LNCAP (cell line): ENCODE results near the gene SURF1.

ENCODE experiments used
- CTCF ChIP-seq: fragments of 450-650 bp; IDR thresholded peaks from 2 replicates; pipeline ENCODE4 v1.5.1; 2017; ENCODE audit warnings: mild to moderate bottlenecking

SURF1 gene, protein sequence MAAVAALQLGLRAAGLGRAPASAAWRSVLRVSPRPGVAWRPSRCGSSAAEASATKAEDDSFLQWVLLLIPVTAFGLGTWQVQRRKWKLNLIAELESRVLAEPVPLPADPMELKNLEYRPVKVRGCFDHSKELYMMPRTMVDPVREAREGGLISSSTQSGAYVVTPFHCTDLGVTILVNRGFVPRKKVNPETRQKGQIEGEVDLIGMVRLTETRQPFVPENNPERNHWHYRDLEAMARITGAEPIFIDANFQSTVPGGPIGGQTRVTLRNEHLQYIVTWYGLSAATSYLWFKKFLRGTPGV

DNA sequence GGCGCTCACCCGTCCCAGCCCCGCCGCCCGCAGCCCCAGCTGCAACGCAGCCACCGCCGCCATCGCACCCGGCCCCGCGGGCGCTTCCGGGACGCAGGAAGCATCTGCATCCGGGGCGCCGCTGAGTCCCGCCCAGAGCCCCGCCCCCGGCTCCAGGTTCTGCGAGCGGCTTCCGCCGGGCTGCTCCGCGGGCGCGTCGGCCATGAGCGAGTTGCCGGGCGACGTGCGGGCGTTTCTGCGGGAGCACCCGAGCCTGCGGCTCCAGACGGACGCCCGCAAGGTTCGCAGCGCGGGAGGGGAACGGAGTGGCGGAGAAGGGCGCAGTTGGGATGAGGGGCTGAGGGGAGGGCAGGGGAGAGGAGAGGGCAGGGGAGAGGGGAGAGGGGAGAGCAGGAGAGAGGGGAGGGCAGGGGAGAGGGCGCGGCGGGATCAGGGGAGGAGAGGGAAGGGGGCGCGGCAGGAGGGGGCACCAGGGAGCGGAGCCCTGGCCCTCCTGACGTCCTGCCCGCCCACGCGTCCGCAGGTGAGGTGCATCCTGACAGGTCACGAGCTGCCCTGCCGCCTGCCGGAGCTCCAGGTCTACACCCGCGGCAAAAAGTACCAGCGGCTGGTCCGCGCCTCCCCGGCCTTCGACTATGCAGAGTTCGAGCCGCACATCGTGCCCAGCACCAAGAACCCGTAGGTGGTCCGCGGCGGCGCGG is at the start of gene SURF1, which contains the start of gene SURF2:
TSS of gene SURF1 (minus strand) at position 97 of the 701 bp plus-strand sequence. CDS start at position 63, 34 bp downstream.
TSS of gene SURF2 (plus strand) at position 160 of the 701 bp plus-strand sequence. CDS start at position 203, 43 bp downstream.
- 0 out of 2 replicates have a peak, but pooled peaks have one; percentile 21 for TF ChIP-seq CTCF

DNA sequence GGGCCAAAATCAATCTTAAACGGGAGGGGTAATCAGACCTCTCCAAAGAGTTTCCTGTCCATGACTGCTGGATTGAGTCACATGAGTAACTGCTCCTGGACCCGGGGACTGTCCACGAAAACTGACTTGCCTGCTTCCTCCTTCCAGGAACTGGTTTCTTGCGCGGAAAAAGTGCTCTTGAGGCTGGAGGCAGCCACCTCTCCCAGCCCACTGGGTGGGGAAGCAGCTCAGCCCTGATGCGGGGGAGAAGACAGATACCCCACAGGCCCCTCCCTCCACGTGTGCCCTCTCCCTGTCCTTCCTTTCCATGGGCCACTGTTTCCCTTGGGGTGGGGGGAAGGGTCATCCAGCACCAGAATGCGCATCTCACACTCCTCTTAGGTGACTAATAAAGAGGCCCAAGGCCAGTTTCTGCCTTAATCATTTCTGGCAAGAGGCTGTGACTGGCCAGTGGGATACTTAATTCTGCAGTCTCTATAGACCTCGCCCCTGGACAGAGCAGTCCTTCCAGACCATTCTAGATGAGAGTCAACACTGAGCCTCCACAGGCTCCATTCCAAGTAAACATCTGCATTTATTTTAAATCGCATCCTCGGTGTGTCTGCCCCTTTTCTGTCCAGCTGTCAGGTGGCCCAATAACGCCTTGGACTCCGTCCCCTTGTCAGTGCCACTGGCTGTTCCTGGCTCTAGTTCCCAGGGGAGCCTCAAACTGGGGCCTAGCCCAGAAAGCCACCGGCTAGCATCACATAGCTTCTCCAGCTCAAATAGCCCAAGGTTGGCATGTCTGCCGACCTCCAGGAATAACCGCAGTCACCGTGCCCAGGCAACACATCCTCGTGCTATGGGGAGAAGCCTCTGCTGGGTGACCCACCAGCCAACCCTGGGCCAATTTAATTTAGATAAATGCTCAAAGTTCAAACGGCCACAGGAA is 49.5 kb upstream of the SURF1 start:
- TF ChIP-seq CTCF: no peak

DNA sequence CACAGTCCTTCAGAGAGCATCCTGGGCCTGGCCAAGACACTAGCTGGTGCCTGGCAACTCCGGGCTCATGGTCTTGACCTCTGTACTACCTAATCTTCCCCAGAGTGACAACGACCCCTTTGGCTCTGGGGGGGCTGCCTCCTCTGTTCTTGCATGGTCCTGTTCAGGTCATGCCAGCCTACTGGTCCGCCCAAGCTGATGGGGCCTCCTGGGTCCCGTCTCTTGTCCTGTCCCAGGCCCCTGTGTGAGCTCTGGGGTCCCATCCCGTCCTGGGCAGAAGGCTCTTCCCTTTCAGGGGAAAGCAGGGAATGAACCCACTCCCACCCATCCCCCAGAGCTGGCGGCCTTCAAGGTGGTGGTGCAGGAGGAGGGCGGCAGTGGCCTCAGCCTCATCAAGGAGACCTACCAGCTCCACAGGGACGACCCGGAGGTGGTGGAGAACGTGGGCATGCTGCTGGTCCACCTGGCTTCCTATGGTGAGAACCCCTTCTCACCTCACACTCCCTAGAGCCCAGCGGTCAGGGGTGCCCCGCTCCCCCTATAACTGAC is 48.2 kb upstream of the SURF1 start:
- TF ChIP-seq CTCF: no peak

- peak; percentile 73 for TF ChIP-seq CTCF
These were observed 47.6 kb upstream of the SURF1 start for GRCh38 chr9:133403766-133404453.

DNA sequence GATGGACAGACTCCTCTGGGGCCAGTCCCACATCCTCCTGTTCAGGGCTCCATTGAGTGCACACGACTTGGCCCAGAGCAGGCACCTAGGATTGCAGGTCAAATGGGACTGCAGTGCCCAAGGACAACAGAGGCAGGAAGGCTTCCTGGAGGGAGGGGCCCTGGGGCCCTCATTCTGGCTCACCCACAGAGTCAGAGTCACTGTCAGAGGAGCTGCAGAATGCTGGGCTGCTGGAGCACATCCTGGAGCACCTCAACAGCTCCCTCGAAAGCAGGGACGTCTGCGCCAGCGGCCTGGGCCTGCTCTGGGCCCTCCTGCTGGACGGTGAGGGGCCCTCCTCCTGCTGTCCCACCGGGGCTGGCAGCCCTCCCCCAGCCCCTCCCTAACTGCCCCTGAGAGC is 46.4 kb upstream of the SURF1 start:
- TF ChIP-seq CTCF: no peak

DNA sequence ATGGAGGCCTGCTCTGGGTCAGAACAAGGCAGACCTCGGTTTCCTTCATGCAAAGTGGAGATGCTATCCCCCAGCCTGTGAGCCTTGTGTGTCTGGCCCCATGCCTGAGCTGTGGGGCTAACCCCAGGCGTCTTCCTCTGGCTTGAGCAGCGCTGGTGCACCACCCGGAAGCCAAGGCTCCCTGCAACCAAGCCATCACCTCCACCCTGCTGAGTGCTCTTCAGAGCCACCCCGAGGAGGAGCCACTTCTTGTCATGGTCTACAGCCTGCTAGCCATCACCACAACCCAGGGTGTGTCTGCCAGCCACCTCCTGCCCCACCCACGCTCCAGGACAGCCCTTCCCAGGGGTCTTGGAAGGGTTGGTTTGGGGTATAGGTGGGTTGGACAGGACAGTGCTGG is 45.3 kb upstream of the SURF1 start:
- no peak for TF ChIP-seq CTCF
